ENCODE data around the gene ROR1.

GRCh38 chr1:63911049-63911448 lies 137.2 kb downstream of the ROR1 start:
- no peak for TF ChIP-seq POLR2A (IDR thresholded peaks at IDR 0.05; ENCODE audit: low read length)
- TF ChIP-seq GATA1 (IDR thresholded peaks at IDR 0.05; ENCODE audit: low read depth, low read length), result no peak
